Dedifferentiated amniotic fluid mesenchymal stem cell (primary cell): ENCODE data around the gene POLR2B.
"Not testable (repeated sequence)": the region's sequence is repeated elsewhere in the genome, so short reads cannot be mapped to it uniquely, and the experiment has no call there.

Experiments used
- DNase-seq: peaks from one replicate; pipeline ENCODE4 v3.0.0-alpha.2; 2016; ENCODE audit errors: extremely low spot score

Gene POLR2B

GRCh38 chr4:56978750-56979303, at the start of gene POLR2B:
Gene POLR2B (plus strand): TSS chr4:56978896. CDS start chr4:56978986, 90 bp downstream.
- DNase-seq: peak; percentile 90

GRCh38 chr4:56930638-56931037, 48.1 kb upstream of the POLR2B start:
- DNase-seq: no peak

GRCh38 chr4:56931924-56932323, 46.8 kb upstream of the POLR2B start:
- DNase-seq: no peak

DNA sequence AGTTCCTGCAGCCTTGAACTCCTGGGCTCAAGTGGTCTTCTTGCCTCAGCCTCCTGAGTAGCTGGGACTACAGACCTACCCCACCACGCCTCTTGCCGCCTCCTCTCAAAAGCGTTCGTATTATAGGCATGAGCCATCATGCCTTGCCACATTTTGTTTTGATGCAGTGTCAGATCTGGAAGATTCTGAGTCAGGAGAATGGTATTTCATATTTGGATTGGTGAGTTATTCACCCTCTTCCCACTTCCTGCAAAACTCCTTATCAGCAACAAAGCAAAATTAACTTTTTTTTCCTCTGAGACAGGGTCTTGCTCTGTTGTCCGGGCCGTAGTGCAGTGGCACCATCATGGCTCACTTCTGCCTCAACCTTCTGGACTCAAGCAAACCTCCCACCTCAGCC, 41.4 kb upstream of the POLR2B start:
- peak; percentile 68 for DNase-seq

GRCh38 chr4:56939826-56940225, 38.9 kb upstream of the POLR2B start:
- DNase-seq: not testable (repeated sequence)

- DNase-seq: no peak
Observed at GRCh38 chr4:56940403-56940802, 38.3 kb upstream of the POLR2B start.

DNA sequence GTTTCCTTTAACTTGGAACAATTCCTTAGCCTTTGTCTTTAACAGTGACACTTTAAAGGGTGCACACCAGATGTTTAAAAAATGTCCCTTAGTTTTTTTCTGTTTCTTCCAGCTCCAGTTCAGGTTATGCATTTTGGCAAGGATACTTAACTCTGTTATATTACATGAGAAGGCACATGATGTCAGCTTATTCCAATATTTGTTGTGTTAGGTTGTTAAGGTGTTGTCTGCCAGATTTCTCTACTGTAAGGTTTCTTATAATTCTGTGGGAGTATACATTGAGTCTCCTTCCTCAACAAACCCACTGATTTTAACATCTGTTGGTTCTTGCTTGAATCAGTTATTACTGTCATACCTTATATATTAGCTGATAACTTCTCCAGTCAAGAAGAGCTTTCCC, 37.7 kb upstream of the POLR2B start:
- no peak for DNase-seq

DNA sequence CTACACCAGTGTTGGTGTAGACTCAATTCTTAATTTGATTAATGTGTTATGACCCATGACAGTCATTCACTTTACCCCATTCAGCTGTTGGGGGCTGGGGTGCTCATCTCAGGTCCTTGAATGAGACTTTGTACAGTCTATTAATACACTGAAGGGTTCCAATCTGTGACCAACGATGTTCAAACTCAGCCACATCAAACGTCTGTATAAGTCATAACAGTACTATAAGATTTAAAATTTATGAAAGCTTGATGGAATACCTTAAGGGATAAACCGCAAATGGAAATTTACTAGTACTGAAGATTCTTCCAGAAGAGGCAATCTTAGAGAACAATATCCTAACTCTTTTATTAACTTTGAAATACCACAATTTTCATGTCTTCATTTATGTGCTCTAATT, 37.3 kb upstream of the POLR2B start:
- no peak for DNase-seq

GRCh38 chr4:56953680-56954520, 24.8 kb upstream of the POLR2B start:
- no peak for DNase-seq

DNA sequence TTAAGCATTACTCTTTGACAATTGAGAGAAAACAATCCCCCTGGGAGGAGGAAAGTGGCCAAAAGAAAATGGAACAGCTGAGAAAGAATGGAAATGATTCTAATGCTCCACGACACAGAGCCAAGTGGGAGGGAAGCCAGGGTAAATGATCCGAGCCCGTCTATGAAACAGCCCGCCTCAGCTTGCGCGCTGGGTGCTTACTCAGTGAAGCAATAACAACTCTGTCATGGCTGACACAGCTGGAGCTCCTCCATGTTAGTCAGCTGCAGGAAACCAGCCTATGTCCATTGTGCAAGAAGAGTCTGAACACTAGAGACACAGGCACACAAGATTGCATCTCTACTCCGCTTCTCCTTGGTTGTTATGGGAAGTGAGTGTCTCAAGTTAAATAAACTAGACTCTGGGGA, 20.6 kb upstream of the POLR2B start:
- peak; percentile 97 for DNase-seq

GRCh38 chr4:56959100-56959499, 19.6 kb upstream of the POLR2B start:
- no peak for DNase-seq

DNA sequence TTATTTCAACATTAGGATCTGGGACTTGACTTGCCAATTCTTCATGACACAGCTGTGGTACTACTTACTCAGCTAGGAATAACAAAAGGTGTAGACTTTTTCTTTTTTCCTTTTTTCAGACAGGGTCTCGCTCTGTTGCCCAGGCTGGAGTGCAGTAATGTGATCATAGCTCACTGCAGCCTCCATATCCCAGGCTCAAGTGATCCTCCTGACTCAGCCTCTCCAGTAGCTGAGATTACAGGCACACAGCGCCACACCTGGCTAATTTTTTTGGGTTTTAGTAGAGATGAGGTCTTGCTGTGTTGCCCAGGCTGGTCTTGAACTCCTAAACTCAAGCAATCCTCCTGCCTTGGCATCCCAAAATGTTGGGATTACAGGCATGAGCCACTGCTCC, 17.6 kb upstream of the POLR2B start:
- no peak for DNase-seq

DNA sequence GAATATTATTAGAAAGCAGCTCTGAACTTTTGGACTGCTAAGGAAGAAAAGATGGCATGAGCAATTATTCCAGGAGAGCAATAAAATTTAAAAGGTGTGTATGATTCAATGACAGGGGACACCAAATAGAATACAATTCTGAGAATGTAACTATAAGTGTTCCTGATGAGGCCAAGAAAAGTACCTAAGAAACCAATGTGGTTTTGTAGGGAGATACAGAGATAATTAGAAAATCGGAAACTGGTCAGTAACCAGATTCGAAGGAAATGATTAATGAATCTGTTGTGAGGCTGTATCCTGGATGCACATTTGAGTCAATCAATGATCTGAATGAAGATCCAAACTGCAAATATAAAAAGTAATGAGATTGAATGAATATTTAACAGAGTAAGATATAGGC, 7.3 kb upstream of the POLR2B start:
- DNase-seq: no peak

DNA sequence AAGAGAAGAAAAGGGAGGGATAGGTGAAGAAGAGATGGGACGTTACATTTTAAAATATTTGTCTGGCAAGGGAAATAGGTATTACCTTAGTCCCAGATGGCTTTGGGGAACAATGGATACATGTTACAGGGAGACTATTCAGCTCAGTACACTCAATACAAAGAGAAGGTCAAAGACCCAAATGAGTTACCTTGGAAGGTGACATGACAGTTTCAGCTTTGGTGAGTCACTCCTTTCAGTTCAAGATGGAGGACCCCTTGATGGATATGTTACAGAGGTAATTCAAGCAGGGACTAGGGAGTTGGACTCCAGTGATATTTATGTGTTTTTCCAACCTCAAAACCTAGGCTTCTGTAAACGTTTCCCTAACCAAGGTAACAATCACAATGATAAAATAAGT, 6.3 kb upstream of the POLR2B start:
- no peak for DNase-seq

DNA sequence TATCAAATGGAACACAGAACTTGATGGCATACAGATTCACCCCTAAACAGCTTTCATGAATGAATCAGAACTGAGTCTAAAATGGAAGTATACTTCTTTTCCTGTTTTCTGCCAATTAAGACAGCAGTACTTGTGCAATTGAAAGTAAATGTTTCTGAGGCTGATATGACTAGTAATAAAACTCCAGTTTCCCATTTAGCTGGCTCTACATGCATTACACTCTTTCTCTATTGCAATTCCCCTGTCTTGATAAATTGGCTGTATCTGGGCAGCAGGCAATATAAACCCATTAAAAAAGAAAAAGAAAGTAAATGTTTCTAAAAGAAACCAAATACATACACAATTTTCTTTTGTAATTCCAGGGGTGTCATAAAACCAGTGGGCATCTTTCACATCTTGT, 5.9 kb upstream of the POLR2B start:
- no peak for DNase-seq

DNA sequence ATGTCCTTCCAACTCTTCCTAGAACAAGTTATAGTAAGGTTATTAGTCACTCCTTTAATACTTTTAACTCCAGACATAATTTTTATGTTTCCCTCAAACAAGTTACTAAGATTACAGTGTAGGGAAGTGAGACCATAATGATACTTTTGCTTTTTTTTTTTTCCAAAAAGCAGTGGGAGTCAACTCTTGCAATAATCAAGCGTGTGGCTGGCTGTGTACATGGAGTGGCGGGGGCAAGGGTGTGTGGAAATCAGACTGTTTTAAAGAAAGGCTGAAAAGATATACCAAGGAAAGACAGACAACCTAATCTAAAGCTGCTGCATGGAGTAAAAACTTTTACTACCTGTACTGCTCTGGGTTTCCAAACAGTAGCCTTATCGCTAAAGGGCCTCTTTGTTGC, 5.4 kb upstream of the POLR2B start:
- no peak for DNase-seq

DNA sequence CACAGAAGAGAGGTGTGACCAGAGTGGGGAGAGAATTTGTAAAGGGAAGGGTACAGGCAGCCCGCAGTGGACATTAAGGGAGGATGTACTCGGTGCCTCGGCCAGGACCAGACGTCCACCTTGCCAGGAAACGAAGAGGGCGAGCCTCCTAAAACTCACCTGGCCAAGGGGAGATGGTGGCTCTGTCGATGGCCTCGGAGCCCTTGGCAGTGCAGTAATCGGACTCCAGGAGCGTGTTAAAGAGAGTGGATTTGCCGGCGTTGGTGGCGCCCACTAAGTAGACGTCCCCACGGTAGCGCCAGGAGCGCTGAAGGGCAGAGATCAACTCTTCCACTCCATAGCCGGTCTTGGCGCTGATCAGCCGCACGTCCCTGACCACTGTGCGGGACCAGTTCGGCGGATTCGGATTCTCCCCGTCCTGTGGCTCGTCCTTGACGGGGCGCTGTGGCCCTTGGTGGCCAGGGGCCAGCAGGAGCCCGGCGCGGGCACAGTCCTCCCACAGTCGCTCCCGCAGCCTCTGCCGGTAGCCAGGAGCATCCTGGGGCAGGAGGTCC, 2.3 kb upstream of the POLR2B start:
- DNase-seq: no peak

DNA sequence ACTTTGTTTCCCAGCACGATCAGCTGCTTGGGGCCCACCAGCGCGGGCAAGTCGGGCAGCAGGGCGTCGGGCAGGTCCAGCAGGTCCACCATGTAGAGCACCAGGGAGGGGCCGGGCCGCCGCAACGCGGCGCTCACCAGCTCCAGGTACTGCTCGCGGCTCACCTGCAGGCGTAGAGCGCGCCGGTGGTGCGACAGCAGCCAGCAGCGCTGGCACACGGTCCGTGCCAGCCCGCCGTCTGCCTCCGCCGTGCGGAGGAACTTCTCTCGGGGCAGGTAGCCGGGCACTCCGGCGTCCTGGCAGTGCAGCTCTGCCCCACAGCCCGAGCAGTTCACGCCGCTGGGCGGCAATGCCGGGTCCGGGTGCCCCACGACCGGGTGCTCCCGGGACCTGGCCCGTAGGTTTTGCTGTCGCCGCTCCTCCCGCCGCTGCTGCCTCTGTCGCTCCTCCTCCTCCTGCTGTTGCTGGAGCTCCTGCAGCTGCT, 1.8 kb upstream of the POLR2B start:
- no peak for DNase-seq

GRCh38 chr4:56977321-56978012, 1.2 kb upstream of the POLR2B start, which contains the start of gene NOA1:
Gene NOA1 (minus strand): TSS chr4:56977606. CDS start chr4:56977585, 21 bp downstream.
- DNase-seq: peak; percentile 99

DNA sequence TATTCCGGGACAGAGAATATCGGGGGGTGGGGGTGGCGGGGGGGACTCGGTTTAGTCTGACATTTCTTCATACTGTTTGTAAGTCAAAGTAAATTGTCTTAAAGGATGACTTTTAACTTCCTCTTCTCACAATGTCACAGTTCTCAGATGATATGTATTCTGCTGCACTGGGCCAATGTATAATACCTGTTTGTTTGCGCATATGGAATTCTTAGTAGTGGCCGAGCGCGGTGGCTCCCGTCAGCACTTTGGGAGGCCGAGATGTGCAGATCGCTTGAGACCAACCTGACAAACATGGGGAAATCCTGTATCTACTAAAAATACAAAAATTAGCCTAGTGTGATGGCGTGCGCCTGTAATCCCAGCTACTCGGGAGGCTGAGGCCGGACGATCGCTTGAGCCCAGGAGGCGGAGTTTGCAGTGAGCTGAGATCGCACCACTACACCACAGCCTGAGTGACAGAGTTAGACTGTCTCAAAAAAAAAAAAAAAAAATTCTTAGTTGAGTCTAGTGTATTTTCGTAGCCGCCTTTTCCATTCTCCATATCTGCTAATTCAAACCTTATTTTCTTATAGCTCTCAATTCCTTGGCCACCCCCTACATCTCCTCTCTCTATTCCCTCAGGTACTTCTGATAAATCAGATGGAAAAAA, 851 bp downstream of the POLR2B start:
- no peak for DNase-seq

DNA sequence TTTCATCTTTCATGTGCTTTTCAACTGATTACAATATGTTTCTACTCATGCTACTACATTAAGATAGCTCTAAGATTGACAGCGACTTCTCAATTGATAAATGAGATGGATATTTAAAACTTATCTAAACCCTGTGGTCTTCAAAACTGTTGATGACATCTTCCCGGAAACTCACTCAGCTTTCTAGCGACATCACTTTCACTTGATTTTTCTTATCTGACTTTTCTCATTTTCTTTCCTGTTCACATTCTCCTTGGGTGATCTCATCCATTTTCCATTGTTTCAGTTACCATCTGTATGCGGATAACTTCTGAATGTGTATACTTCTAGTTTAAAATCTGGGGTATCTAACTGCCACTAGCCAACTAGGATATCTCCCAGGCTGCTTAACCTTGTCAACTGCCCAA, 3.1 kb downstream of the POLR2B start:
- no peak for DNase-seq

DNA sequence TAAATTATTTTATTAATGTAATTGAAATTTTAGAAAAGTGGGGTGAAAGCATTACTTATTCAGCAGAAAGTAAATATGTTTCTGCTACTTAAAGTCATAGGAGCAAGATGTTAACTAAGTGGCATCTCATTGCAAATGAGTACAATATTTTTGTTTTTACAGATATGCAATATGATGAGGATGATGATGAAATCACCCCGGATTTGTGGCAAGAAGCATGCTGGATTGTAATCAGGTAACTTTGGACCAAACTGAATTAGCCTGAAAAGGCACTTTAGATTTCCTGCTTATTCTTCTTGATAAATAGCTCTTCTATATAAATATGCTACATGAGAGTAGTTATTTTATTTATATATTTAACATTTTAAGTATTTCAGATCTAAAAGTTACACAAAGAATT, 7.5 kb downstream of the POLR2B start:
- no peak for DNase-seq
